Activated CD8-positive, alpha-beta T cell treated with anti-CD3 and anti-CD28 coated beads for 36 hours (primary cell): ENCODE results near the gene EXOC7. TPM values are rescaled to one million over a fixed set of nuclear protein-coding genes. Genes with fewer than 3 reads are reported as not detected.
"Not testable (repeated sequence)": the region's sequence is repeated elsewhere in the genome, so short reads cannot be mapped to it uniquely, and the experiment has no call there.

Experiments
- ATAC-seq: fragments of 200-7000 bp; cut with Tn5 transposase; one replicate; pipeline ENCODE4 v1.10.0; 2021; ENCODE audit warnings: mild to moderate bottlenecking, moderate library complexity
- CTCF ChIA-PET: fragments of 350-600 bp; sonication (Branson Sonifier 250); formaldehyde crosslinking; loops from one replicate; lab custom pipeline; 2021; ENCODE audit warnings: antibody characterized with exemption; lab: Charles Lee
- POLR2A ChIA-PET: fragments of 350-600 bp; sonication (Branson Sonifier 250); formaldehyde crosslinking; loops from one replicate; lab custom pipeline; 2021; ENCODE audit warnings: antibody characterized with exemption; lab: Charles Lee
- DNase-seq: peaks from one replicate; pipeline ENCODE4 v3.0.0-alpha.2; 2020
- H3K27ac Mint-ChIP-seq: one replicate; pipeline ENCODE4 v1.8.0; 2021; ENCODE audit warnings: mild to moderate bottlenecking, mixed read lengths
- H3K27me3 Mint-ChIP-seq: one replicate; pipeline ENCODE4 v1.8.0; 2021; ENCODE audit warnings: mixed read lengths
- H3K36me3 Mint-ChIP-seq: one replicate; pipeline ENCODE4 v1.8.0; 2021; ENCODE audit warnings: low read depth, mixed read lengths
- H3K4me1 Mint-ChIP-seq: one replicate; pipeline ENCODE4 v1.8.0; 2021; ENCODE audit warnings: low read depth, mixed read lengths
- H3K4me3 Mint-ChIP-seq: one replicate; pipeline ENCODE4 v1.8.0; 2021; ENCODE audit warnings: mild to moderate bottlenecking, moderate library complexity, mixed read lengths
- H3K9me3 Mint-ChIP-seq: one replicate; pipeline ENCODE4 v1.8.0; 2021; ENCODE audit warnings: mixed read lengths
- intact Hi-C: fragments of 100-400 bp; cut with micrococcal nuclease; formaldehyde crosslinking; loops from one replicate; pipeline ENCODE4 v1.10.0; 2022
- total RNA-seq, 2 experiments: library from RNA; stranded (reverse); gene quantifications; one replicate each; pipeline ENCODE4 v1.2.3, GENCODE V29; 2021
- TF ChIP-seq, protein P1 (sequence below): fragments of 200-600 bp; IDR thresholded peaks from one replicate; pipeline ENCODE4 v1.8.0; 2022; ENCODE audit warnings: antibody characterized with exemption, mild to moderate bottlenecking

EXOC7 gene
- total RNA-seq, 2 experiments from 2014 or later, result 53.5 to 64.9 TPM

DNA sequence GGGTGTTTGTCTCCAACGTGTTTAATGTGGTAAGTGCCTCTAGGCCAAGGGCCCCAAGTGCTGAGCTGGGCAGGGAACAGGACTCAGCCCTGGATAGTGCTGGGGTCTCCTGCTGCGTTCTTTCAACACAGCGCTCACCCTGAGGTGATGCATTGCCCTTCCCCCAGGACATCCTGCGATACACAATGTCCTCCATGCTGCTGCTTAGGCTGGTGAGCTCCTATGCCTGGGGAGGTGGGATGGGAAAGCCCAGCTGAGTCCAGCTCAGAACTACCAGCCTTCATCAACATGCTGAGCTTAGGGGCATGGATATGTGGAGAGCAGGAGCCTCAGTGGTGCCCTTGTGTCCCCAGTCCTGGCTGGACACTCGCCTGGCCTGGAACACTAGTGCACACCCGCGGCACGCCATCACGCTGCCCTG is 24.0 kb downstream of the EXOC7 start:
- H3K27me3 Mint-ChIP-seq, result peaks cover 41% of the 10 kb centered on the region
- no peak for ATAC-seq
- TF ChIP-seq, protein P1, sequence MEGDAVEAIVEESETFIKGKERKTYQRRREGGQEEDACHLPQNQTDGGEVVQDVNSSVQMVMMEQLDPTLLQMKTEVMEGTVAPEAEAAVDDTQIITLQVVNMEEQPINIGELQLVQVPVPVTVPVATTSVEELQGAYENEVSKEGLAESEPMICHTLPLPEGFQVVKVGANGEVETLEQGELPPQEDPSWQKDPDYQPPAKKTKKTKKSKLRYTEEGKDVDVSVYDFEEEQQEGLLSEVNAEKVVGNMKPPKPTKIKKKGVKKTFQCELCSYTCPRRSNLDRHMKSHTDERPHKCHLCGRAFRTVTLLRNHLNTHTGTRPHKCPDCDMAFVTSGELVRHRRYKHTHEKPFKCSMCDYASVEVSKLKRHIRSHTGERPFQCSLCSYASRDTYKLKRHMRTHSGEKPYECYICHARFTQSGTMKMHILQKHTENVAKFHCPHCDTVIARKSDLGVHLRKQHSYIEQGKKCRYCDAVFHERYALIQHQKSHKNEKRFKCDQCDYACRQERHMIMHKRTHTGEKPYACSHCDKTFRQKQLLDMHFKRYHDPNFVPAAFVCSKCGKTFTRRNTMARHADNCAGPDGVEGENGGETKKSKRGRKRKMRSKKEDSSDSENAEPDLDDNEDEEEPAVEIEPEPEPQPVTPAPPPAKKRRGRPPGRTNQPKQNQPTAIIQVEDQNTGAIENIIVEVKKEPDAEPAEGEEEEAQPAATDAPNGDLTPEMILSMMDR, result no peak
- peaks cover 4% of the 10 kb centered on the region for H3K36me3 Mint-ChIP-seq
- intact Hi-C loops, result no loop called here
- no peak for DNase-seq
- ChIA-PET CTCF (interaction anchor here (0.8 to 2.0 kb wide), 3 partner anchors 14 to 194 kb away, joined by 3 to 12 read pairs (median 4); no protein-coding TSS in a partner anchor), POLR2A (interaction anchor here (0.5 to 2.9 kb wide), 10 partner anchors 8 to 294 kb away, joined by 3 to 10 read pairs (median 4); partner anchors contain the start of genes EXOC7, PRPSAP1 and SRP68)
- H3K4me3 Mint-ChIP-seq, result no peak overlapping the region
- H3K9me3 Mint-ChIP-seq, result no peaks in the 10 kb centered on the region
- H3K27ac Mint-ChIP-seq, result no peak overlapping the region
- peaks cover 41% of the 10 kb centered on the region for H3K4me1 Mint-ChIP-seq

DNA sequence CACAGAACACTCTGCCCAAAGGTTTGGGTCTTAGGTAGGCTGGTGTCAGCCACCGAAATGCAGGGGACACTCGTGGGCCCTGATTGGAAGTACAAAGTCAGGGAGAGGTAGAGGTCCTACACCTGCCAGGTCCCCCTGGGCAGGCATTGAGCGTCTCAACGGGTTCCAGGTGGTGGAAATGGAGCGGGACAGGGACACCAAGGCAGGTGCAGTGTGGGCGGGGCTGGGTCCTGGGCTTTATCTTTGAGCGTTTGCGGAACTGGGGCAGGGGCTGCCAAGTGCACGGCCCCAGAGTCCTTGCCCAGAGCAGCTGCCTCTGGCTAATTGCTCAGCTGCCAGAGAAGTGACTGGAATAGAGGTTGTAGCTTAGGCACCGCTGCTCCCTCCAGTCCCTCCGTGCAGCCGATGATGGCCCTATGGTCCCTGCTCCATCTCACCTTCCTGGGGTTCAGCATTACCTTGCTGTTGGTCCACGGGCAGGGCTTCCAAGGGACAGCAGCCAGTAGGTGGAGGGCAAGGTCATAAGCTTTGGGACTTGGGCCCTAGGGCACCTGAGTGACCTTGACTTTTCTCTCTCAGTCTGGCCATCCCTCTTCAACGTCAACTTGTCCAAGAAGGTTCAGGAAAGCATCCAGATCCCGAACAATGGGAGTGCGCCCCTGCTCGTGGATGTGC is 24.6 kb downstream of the EXOC7 start, which contains the start of gene ZACN:
ZACN (plus strand) TSS at position 323 of the 675 bp plus-strand sequence; CDS start at position 406, 83 bp downstream.
- no peak for DNase-seq
- Mint-ChIP-seq H3K4me3 (no peak within 1 kb of the TSS), H3K9me3 (no peaks in the 10 kb centered on the region), H3K27ac (no peak within 1 kb of the TSS), H3K4me1 (peaks cover 41% of the 10 kb centered on the region), H3K36me3 (peaks cover 1% of the 10 kb centered on the region), H3K27me3 (peaks cover 42% of the 10 kb centered on the region)
- TF ChIP-seq, protein P1, result no peak
- no peak for ATAC-seq
- intact Hi-C loops, result no loop called here
- CTCF ChIA-PET, result interaction anchor here (1.5 to 2.0 kb wide), 2 partner anchors 14 to 65 kb away, joined by 4 to 12 read pairs; no protein-coding TSS in a partner anchor
- POLR2A ChIA-PET, result interaction anchor here (0.6 to 2.9 kb wide), 8 partner anchors 10 to 306 kb away, joined by 3 to 10 read pairs (median 4); partner anchors contain the start of genes EXOC7 and PRPSAP1

DNA sequence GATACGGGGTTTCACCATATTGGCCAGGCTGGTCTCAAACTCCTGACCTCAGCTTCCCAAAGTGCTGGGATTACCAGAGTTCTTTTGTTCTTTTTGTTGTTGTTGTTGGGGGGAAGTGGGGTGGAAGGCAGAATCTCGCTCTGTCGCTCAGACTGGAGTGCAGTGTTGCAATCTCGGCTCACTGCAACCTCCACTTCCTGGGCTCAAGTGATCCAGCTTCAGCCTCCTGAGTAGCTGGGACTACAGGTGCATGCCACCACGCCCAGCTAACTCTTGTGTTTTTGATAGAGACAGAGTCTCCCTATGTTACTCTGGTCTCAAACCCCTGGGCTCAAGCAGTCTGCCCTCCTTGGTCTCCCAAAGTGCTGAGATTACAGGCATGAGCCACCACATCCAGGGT is 25.2 kb downstream of the EXOC7 start:
- ATAC-seq, intact Hi-C loops, H3K4me3 Mint-ChIP-seq, H3K36me3 Mint-ChIP-seq, H3K27ac Mint-ChIP-seq, DNase-seq, H3K9me3 Mint-ChIP-seq: not testable (repeated sequence)
- peaks cover 41% of the 10 kb centered on the region for H3K4me1 Mint-ChIP-seq
- H3K27me3 Mint-ChIP-seq, result peaks cover 47% of the 10 kb centered on the region
- CTCF ChIA-PET, result interaction anchor here (1.5 kb wide), 1 partner anchor 201 kb away, joined by 4 read pairs; no protein-coding TSS in a partner anchor
- POLR2A ChIA-PET, result interaction anchor here (1.0 to 2.9 kb wide), 7 partner anchors 11 to 307 kb away, joined by 3 to 10 read pairs (median 4); partner anchors contain the start of gene EXOC7

DNA sequence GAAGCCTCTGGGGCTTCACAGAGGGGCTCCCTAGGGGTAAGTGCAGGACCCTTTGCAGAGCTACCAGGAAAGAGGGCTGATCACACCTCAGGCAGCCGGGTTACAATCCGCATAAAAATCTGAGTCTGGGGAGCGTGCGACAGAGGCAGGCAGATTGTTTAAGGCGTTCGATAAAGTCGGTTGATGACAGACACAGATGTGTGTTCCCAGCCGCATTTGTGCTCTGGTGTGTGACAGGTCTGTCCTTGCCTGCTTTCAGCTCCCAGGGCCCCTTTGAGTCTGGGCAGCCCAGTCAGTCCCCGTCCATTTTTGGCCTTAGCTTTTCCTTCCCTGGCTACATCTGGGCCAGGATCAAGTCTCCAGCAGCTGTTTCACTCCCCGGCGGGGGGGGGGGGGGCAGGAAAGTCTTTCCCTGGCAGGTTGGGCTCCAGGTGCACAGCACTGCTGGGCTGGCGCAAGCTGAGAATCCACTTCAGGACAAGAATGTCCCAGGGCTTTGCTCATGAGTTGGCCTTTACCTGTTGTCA is 25.9 kb downstream of the EXOC7 start:
- ATAC-seq (no peak), DNase-seq (no peak)
- no peak overlapping the region for H3K27ac Mint-ChIP-seq
- peaks cover 47% of the 10 kb centered on the region for H3K27me3 Mint-ChIP-seq
- H3K9me3 Mint-ChIP-seq, result no peaks in the 10 kb centered on the region
- intact Hi-C loops, result no loop called here
- peaks cover 41% of the 10 kb centered on the region for H3K4me1 Mint-ChIP-seq
- CTCF ChIA-PET, result interaction anchor here (0.8 to 1.5 kb wide), 2 partner anchors 14 to 202 kb away, joined by 3 to 4 read pairs; no protein-coding TSS in a partner anchor
- H3K36me3 Mint-ChIP-seq, result peaks cover 1% of the 10 kb centered on the region
- no peak overlapping the region for H3K4me3 Mint-ChIP-seq
- TF ChIP-seq, protein P1, result no peak
- POLR2A ChIA-PET, result interaction anchor here (0.9 to 2.9 kb wide), 8 partner anchors 11 to 308 kb away, joined by 3 to 10 read pairs (median 4); partner anchors contain the start of gene EXOC7

DNA sequence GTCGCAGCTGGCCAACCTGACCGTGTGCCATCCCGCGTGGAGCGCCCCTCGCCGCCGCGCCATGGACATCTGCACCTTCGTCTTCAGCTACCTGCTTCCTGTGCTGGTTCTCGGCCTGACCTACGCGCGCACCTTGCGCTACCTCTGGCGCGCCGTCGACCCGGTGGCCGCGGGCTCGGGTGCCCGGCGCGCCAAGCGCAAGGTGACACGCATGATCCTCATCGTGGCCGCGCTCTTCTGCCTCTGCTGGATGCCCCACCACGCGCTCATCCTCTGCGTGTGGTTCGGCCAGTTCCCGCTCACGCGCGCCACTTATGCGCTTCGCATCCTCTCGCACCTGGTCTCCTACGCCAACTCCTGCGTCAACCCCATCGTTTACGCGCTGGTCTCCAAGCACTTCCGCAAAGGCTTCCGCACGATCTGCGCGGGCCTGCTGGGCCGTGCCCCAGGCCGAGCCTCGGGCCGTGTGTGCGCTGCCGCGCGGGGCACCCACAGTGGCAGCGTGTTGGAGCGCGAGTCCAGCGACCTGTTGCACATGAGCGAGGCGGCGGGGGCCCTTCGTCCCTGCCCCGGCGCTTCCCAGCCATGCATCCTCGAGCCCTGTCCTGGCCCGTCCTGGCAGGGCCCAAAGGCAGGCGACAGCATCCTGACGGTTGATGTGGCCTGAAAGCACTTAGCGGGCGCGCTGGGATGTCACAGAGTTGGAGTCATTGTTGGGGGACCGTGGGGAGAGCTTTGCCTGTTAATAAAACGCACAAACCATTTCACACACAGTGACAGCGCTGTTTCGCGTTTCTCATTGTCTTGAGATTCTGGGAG is 26.6 kb downstream of the EXOC7 start:
- ATAC-seq, result peak; percentile 25
- intact Hi-C loops, result no loop called here
- H3K4me1 Mint-ChIP-seq, result peaks cover 41% of the 10 kb centered on the region
- no peaks in the 10 kb centered on the region for H3K9me3 Mint-ChIP-seq
- TF ChIP-seq, protein P1, result no peak
- H3K36me3 Mint-ChIP-seq, result peaks cover 1% of the 10 kb centered on the region
- CTCF ChIA-PET, result interaction anchor here (0.8 to 1.6 kb wide), 4 partner anchors 13 to 203 kb away, joined by 3 to 4 read pairs (median 4); partner anchors contain the start of gene EXOC7
- peak; percentile 72 for DNase-seq
- H3K27ac Mint-ChIP-seq, result peak overlapping the region; percentile 14
- H3K4me3 Mint-ChIP-seq, result peak overlapping the region; percentile 66
- H3K27me3 Mint-ChIP-seq, result peaks cover 47% of the 10 kb centered on the region
- POLR2A ChIA-PET, result interaction anchor here (0.5 to 2.9 kb wide), 10 partner anchors 9 to 191 kb away, joined by 3 to 10 read pairs (median 4); partner anchors contain the start of gene EXOC7
